ENCODE data around the gene KIAA2012.

The KIAA2012 gene

DNA sequence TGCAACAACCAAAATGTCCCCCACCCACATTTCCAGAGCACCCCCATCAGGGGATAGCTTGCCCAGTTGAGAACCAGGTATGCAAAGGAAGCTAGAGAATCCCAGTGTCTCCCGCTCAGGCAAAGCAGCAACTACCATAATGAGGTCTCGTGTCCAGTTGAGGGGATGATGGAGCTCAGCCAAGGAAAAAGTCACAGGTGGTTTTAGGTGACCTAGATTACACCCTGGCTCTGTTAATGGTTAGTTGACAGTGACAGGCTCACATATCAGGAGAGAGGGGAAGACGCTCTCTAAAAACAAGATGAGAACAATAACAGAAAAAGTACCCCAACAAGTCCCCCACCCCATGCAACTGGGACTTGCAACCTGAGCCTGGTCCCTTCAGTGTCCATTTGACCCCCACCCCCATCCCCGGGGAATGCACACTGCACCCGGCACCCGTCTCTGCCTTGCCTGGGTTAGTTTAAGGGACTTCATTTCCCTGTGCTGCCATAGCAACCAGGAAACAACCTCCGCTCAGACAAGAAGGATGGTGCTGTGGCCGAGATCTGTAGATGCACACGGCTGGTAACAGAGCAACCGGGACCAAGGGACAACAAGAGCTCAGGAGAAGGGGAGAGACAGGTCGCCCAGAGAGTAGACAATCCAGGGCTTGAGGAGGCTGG, at the start of gene KIAA2012:
TSS of gene KIAA2012 (plus strand) at position 519 of the 665 bp plus-strand sequence. CDS start 373 bp downstream, outside the sequence.
- DNase-seq: no peak

DNA sequence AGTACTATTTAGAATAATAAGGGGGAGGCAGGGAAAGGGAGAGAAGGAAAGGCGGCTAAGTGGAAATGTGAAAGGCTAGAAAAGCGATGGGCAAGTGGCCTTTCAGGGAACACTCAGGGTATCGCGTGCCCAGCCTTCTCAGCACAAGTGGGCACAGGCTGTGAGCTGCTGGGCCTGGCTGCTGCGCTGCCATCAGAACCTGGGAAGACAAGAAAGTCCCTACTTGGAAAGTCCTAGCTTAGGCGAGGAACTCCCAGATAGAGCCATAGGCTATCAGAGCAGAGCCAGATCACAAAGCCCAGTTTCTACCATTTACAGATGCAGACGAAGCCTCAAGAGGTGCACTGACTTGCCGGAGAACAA, 49.2 kb upstream of the KIAA2012 start:
- DNase-seq: no peak

DNA sequence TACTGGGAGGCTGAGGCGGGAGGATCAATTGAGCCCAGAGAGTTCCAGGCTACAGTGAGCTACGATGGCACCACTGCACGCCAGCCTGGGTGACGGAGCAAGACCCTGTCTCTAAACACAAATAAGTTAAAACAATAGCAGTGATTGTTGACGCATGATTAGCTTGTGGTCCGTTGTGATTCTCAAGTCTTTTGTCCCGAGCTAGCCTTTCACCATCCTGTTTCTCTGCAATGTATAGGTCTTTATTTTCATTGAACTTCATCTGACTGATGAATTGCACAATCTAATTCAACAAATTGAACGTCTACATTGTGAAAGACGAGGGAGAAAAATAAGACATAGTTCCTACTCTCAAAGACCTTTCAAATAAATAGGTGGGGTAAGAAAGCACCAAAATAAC, 48.2 kb upstream of the KIAA2012 start:
- DNase-seq: no peak

DNA sequence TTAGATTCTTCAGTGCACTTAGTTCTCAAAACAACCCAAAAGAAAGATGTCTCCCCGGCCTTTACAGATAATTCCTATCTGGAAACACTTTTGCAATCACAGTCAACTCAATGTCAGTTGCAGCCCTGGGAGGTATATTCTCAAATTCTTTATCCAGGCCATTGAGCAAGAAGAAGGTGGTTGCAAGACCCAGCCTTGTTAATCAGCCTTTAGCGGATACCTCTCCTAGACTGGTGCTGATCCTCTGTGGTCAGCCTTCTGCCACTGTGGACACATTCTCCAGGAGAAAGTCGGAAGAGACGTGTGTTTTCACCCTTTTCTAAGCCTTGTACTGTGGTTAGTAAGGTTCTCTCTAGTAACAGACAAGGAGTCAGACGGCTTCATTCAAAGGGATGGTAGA, 47.2 kb upstream of the KIAA2012 start:
- DNase-seq: peak; percentile 42

DNA sequence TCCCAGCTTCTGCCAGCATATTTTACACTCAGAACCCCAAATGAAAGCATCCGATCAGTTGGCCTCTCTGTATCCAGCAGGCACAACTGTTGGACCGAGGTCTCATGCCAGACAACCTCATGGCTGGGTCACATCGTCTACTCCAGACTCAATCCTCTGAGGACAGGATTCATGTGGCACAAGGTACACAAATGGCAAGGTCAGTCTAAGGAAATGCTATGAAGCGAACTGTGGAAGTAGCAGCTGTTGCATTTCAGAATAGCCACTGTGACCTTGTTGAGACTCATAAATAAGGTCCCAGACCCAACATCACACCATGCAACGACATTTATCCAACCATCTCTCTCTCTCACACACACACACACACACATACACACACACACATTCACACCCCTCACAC, 46.5 kb upstream of the KIAA2012 start:
- no peak for DNase-seq

DNA sequence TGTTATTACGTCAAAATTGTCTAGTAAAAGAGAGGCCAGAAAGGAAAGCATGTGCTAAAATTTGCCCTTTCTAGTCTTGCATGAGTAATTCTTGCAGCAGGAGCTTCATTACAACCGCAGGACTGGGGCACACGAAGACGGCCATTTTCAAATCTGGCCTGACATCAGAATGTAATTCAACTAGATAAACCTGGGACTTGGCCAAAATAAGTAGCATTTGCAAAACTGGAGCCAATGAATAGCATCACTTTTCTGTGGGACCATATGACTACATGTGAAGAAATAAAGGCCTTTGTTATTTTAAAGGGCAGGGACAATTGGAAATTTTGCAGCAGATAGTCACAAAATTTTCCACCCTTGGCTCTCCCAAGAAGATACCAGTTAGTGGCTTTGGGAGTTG, 42.4 kb upstream of the KIAA2012 start:
- no peak for DNase-seq

DNA sequence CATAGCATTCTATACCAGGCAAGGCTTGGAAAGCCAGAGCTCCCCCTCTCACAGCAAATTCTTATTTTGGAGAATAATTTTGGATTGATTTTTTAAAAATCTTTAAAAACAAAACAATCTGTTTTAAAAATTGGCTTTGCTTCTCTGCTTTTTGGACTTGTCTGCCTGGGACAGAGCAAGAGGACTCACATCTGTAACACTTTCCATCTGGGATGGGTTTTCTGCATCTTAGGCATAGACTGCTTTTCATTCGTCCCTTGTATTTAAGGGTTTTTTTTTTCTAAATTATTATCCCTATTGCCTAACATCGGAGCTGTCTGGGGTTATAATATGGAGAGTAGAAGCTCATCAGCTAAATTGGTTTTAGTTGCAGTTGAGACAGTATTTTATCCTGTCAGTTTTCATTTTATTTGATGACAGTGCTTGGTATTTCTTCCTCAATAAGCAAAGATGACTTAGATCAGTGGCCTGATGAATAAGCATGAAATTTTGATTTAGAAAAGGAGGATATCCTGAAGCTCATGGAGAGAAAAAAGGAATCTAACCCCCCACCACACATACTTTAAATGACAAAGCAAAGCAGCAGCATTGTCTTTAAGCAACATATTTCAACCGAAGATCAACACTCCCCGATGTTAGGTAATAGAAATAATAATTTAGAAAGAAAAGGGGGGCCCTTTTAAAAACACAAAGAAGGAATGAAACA, 41.7 kb upstream of the KIAA2012 start:
- no peak for DNase-seq

DNA sequence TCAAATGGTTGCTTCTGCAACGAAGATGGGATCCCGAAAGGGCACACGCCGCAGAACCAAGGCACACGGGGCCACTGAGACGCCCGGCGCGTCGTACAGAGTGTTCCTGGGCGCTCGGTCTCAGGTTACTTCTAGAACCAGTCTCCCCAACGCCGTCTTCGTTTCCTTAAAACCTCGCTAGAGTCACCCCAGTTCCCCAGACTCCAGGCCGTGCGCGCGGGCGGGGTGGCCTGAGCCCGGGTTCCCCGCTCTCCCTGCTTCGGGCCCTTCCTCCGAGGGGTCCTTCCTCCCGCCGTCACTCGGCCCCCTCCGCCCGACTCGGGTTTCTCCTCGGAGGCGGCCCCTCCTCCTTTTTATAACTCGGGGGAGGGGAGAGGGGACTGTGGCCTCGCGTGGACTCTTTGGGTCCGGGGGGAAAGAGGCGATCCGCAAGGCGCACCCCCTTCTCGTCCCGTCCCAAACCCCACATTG, 40.2 kb upstream of the KIAA2012 start:
- DNase-seq: peak; percentile 17

DNA sequence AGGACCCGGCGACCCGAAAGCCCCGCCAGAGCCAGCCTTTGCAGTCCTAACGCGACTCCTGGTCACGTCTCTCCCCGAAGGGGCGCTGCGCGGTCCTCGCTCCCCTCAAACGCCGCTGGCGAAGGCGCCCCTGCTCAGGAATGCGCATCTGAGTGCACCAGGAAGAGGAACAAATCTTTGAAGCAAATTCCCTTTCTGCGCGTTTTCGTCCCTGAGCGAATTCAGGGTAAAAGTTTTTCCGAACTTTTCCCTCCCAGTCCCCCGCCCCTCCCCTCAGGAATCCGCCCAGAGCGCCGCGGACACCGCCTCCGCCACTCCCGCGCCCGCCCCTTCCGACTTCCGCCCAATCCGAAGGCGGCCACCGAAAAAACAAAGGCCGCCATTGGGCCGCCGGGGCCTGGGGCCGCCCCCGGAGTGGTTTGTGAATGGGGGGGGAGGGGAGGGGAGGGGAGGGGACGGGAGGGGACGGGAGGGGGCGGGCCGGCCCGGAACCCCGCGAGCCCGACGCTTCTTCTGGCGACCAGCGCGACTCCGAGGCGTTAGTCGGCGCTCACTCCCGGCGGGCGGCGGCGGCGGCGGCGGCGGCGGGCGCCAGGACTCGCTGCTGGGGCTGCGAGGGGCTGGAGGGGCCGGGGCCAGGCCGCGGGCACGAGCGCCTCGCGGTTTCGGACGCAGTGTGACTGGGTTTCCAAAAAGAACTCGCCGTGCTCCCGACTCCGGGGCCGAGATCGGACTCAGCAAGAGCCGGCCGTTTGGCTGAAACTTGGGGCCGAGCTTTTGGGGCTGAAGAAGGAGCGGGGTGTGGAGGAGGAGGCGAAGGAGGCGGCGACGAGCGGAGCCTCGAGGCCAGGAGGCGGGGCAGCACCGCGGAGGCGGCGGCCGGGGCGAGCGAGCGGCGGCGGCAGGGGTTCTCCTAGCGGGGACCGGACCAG, 39.5 kb upstream of the KIAA2012 start, which contains the start of gene FZD7:
TSS of gene FZD7 (plus strand) at position 539 of the 932 bp plus-strand sequence. CDS start 793 bp downstream, outside the sequence.
- peak; percentile 76 for DNase-seq

DNA sequence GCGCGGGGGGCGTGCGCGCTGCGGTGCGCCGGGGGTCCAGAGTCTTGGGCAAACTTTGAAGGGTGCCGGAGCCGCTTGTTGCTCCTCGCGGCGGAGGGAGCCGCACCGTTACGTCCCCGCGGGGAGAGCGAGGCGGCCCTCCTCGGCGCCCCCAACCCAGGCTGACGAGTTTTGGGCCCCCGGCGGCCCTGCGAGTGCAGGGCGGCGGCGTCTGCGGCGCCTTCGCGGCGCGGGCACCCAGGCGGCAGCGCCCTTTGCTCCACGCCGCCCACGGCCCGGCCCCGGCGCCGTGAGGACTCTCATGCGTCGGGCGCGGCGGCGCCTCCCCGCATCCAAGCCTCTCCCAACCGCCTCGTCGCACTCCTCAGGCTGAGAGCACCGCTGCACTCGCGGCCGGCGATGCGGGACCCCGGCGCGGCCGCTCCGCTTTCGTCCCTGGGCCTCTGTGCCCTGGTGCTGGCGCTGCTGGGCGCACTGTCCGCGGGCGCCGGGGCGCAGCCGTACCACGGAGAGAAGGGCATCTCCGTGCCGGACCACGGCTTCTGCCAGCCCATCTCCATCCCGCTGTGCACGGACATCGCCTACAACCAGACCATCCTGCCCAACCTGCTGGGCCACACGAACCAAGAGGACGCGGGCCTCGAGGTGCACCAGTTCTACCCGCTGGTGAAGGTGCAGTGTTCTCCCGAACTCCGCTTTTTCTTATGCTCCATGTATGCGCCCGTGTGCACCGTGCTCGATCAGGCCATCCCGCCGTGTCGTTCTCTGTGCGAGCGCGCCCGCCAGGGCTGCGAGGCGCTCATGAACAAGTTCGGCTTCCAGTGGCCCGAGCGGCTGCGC, 38.6 kb upstream of the KIAA2012 start:
- DNase-seq: no peak

DNA sequence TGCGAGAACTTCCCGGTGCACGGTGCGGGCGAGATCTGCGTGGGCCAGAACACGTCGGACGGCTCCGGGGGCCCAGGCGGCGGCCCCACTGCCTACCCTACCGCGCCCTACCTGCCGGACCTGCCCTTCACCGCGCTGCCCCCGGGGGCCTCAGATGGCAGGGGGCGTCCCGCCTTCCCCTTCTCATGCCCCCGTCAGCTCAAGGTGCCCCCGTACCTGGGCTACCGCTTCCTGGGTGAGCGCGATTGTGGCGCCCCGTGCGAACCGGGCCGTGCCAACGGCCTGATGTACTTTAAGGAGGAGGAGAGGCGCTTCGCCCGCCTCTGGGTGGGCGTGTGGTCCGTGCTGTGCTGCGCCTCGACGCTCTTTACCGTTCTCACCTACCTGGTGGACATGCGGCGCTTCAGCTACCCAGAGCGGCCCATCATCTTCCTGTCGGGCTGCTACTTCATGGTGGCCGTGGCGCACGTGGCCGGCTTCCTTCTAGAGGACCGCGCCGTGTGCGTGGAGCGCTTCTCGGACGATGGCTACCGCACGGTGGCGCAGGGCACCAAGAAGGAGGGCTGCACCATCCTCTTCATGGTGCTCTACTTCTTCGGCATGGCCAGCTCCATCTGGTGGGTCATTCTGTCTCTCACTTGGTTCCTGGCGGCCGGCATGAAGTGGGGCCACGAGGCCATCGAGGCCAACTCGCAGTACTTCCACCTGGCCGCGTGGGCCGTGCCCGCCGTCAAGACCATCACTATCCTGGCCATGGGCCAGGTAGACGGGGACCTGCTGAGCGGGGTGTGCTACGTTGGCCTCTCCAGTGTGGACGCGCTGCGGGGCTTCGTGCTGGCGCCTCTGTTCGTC, 37.7 kb upstream of the KIAA2012 start:
- no peak for DNase-seq

DNA sequence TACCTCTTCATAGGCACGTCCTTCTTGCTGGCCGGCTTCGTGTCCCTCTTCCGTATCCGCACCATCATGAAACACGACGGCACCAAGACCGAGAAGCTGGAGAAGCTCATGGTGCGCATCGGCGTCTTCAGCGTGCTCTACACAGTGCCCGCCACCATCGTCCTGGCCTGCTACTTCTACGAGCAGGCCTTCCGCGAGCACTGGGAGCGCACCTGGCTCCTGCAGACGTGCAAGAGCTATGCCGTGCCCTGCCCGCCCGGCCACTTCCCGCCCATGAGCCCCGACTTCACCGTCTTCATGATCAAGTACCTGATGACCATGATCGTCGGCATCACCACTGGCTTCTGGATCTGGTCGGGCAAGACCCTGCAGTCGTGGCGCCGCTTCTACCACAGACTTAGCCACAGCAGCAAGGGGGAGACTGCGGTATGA, 37.1 kb upstream of the KIAA2012 start:
- no peak for DNase-seq

DNA sequence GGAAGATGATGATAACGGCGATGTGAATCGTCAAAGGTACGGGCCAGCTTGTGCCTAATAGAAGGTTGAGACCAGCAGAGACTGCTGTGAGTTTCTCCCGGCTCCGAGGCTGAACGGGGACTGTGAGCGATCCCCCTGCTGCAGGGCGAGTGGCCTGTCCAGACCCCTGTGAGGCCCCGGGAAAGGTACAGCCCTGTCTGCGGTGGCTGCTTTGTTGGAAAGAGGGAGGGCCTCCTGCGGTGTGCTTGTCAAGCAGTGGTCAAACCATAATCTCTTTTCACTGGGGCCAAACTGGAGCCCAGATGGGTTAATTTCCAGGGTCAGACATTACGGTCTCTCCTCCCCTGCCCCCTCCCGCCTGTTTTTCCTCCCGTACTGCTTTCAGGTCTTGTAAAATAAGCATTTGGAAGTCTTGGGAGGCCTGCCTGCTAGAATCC, 36.4 kb upstream of the KIAA2012 start:
- no peak for DNase-seq

DNA sequence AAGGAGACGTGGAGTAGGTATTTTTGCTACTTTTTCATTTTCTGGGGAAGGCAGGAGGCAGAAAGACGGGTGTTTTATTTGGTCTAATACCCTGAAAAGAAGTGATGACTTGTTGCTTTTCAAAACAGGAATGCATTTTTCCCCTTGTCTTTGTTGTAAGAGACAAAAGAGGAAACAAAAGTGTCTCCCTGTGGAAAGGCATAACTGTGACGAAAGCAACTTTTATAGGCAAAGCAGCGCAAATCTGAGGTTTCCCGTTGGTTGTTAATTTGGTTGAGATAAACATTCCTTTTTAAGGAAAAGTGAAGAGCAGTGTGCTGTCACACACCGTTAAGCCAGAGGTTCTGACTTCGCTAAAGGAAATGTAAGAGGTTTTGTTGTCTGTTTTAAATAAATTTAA, 36.0 kb upstream of the KIAA2012 start:
- peak; percentile 31 for DNase-seq

DNA sequence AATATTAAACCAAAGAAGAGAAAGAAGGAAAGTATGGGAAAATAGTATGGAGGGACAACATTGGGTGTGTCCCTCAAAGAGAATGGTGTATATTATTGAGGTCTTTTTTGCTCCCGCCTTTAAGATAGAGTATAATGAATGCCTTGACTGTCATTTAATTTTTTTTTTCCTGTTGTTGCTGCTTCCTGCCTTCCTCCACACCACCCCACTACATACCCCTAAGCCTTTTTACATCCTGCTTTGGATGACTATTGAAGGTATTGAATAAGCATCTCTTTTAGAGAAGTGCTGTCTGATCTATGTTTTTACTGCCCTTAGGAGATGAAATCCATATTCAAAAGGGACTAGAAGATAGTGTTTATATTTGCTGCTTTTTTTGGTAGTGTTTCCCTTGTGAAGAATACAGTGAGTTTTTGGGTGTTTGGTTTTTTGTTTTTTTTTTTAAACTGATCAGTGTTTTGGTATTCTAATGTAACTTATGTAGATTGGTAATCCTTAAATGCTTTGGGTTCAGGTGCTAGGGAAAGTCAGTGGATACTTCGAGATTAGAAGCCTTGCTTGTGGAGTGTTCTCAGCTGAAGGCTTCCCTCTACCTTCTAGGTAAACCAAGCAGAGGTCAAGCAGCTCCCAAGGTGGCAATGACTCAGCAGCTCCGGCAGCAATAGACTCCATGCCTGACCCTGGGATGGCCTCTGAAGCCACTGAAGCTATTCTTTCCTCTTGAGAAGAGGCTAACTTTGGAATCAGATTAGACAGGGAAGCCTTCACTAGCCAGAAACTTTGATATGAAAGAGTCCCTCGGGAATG, 34.4 kb upstream of the KIAA2012 start:
- DNase-seq: no peak

DNA sequence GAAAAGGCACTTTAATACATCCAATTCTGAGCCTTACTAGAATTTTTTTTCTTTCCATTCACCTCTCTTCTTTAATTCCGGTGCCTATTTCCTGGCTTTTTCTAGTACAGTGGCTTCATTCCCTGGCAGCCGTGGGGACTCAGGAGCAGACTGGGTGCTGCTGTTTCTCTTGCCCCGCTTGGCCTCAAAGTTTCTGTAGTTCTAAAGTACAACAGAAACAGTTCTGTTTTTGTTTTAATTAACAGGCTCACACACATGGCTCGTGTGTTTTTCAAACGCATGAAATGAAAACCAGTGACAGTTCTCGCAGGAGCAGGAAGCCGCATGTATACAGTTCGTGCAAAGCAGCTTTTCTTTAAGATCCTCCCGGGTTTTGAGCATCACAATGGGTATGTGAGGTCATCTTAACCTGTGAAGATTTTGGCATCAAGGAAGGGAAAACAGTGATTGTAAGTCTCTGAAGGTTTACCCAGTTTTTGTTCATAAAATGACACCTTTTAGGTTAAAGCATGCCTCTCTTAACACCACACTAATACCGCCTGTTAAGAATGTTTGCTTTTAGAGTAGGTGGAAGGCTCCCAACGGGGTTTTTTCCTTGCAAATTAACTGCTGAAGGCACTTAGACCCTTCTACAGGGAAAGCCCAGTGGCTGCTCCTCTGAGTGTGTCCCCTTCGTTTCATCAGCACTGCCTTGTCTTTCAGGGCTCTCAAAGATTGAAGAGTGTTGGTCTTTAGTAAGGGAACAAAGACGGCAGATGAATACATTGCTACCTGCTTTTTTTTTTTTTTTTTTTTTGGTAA, 33.6 kb upstream of the KIAA2012 start:
- DNase-seq: no peak

DNA sequence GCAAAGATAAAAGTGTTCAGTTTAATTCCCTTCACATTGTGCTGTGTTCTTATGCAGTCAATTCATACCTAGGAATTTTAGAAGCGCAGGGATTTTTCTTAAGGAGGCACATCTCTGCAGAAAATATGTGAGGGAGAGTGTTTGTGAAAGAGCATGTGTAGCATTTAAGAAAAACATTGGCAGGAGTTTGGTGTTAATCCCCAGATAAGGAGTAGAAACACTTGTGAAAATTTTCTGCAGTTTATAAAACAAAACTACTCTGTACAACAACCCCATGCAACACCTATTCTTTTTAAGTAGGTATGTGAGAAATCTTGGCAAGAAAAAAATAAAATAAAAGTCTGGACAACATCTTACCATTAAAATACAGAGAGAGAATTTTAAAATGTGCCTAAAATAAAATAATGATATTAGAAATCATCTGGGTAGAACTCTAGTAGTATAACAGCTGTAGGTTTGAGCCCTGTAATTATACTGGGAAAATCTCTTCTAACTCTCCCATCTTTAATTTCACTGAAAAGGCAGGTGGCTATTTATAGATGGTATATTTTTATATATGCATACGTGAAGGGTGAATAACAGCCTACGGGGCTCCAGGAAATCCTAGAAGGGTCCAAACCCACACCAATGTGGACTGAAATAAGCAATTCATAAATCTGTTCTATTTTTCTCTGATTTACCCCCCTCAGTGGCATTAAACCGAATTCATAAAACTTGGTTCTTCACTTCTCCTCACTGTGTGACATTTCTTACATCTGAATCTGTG, 32.8 kb upstream of the KIAA2012 start:
- no peak for DNase-seq

DNA sequence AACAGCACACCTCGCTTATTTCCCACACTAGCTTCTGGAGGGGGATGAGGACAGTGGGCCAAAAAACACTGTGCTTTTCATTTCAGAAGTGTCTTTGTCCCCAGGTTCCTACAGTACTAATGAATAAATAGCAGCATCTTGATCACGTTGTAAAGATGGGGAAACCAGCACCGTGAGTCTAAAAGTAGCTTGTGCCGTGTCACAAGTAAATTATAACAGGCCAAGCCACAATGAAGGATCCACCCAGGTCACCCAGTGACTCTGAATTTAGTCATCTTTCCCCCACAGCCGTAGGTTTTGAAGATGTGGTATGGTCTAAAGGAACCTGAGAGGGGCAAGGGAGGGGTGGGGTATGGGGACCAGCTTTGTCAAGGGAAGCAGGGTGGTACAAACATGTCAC, 30.6 kb upstream of the KIAA2012 start:
- no peak for DNase-seq

DNA sequence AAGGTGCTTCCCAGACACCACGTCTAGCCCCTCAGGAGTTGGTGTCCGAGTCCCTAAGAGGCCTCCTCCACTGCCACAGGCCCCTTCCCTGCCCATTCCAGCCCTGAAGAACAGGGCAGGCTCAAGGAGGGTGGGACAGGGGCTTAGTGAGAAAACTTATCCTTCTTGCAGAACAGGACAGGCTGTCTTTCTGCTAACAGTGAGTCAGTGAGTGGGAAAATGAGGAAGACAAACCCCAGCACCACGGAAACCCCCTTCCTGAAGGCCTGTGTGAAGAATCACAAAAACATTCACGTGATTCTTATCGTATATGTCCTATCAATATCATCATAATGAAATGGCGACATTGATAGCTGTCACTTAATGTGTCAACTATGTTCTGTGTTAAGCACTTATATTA, 29.6 kb upstream of the KIAA2012 start:
- no peak for DNase-seq
